HepG2 (cell line): ENCODE measurements around the gene CENPO. TPM values are rescaled to one million over a fixed set of nuclear protein-coding genes. Genes with fewer than 3 reads are reported as not detected.

Source experiments
- ATAC-seq: fragments of 200-7000 bp; cut with Tn5 transposase; 3 replicates; pipeline ENCODE4 v1.9.1; 2020; ENCODE audit warnings: mild to moderate bottlenecking, moderate library complexity
- BruUV-seq: library from RNA; stranded (reverse); fragments of 400-500 nt; replicated peaks from 2 replicates; lab custom pipeline; 2021; lab: Mats Ljungman, UMichigan
- CTCF ChIA-PET: fragments of 300-600 bp; formaldehyde crosslinking; extraction: SDS; loops from one replicate; lab custom pipeline; 2021; ENCODE audit warnings: low total read pairs, inconsistent platforms, low intra/inter-chr PET ratio; lab: Yijun Ruan, JAX
- POLR2A ChIA-PET: fragments of 350-600 bp; sonication (Branson Sonifier 250); formaldehyde crosslinking; loops from one replicate; lab custom pipeline; 2020; ENCODE audit warnings: antibody characterized with exemption, inconsistent platforms; lab: Yijun Ruan, JAX
- DNase-seq: peaks from one replicate; pipeline ENCODE4 v3.0.0-alpha.2; 2015; ENCODE audit warnings: low spot score
- FAIRE-seq: peaks from 3 replicates; lab custom pipeline; 2011; peaks lifted over from hg19 to GRCh38; lab: Jason Lieb, UNC
- H2AFZ ChIP-seq: one replicate; pipeline ENCODE4 v1.6.1; 2011; ENCODE audit warnings: low read length, inconsistent platforms
- H3K27ac ChIP-seq: fragments of 300-600 bp; 3 replicates; pipeline ENCODE4 v1.8.0; 2011; ENCODE audit warnings: mixed run types, mild to moderate bottlenecking, mixed read lengths, low read length, inconsistent platforms; ENCODE audit not compliant: insufficient read depth; ENCODE audit errors: extremely low read length
- H3K27me3 ChIP-seq, 2 experiments: fragments of 200-600 bp in 1 of 2; 2 replicates in 1 of 2; 3 replicates in 1 of 2; pipeline versions ENCODE4 v1.6.0 to v1.8.0; 2011; ENCODE audit warnings: low read length in 2 of 2, mild to moderate bottlenecking in 2 of 2, moderate library complexity in 2 of 2, inconsistent platforms in 1 of 2; ENCODE audit not compliant: insufficient read depth in 2 of 2, control insufficient read depth in 1 of 2
- H3K36me3 ChIP-seq, 2 experiments: fragments of 200-600 bp in 1 of 2; replicated peaks in 1 of 2; 2 replicates in 1 of 2; 3 replicates in 1 of 2; pipeline versions ENCODE4 v1.5.1 to v1.8.0; 2011; ENCODE audit warnings: low read length in 2 of 2, inconsistent platforms in 1 of 2; ENCODE audit not compliant: insufficient read depth in 2 of 2, control insufficient read depth in 1 of 2
- H3K4me1 ChIP-seq: 2 replicates; pipeline ENCODE4 v1.5.1; 2012; ENCODE audit warnings: low read length, inconsistent platforms; ENCODE audit not compliant: insufficient read depth
- H3K4me2 ChIP-seq: 2 replicates; pipeline ENCODE4 v1.6.0; 2011; ENCODE audit warnings: low read depth, low read length, inconsistent platforms
- H3K4me3 ChIP-seq, 3 experiments: fragments of 200-600 bp in 1 of 3; sonication (generic), shearing (Covaris generic) in 1 of 3; replicated peaks in 1 of 3; 2 replicates each; pipeline ENCODE4 v1.5.1; 2011 to 2016; ENCODE audit warnings: low read length in 3 of 3, inconsistent platforms in 2 of 3, low read depth in 2 of 3, mild to moderate bottlenecking in 2 of 3, control low read depth in 1 of 3, mixed read lengths in 1 of 3; ENCODE audit not compliant: insufficient read depth in 1 of 3
- H3K79me2 ChIP-seq: one replicate; pipeline ENCODE4 v1.6.1; 2011; ENCODE audit warnings: low read length, inconsistent platforms; ENCODE audit not compliant: insufficient read depth
- H3K9ac ChIP-seq: 2 replicates; pipeline ENCODE4 v1.6.0; 2011; ENCODE audit warnings: mild to moderate bottlenecking, low read depth, low read length, inconsistent platforms; ENCODE audit not compliant: insufficient read depth
- H3K9me3 ChIP-seq: 2 replicates; pipeline ENCODE4 v1.5.1; 2012; ENCODE audit warnings: mild to moderate bottlenecking, low read length
- H4K20me1 ChIP-seq: 2 replicates; pipeline ENCODE4 v1.6.0; 2011; ENCODE audit warnings: inconsistent platforms, mild to moderate bottlenecking, low read length, moderate library complexity; ENCODE audit not compliant: insufficient read depth
- ATF7 ChIP-seq, 2 experiments: fragments of 450-650 bp in 1 of 2; sonication (generic) in 1 of 2; formaldehyde crosslinking in 1 of 2; IDR thresholded peaks; 2 replicates each; pipeline versions ENCODE4 v1.4.0 to v1.6.1; 2016 to 2020; ENCODE audit warnings: antibody characterized with exemption in 1 of 2, mild to moderate bottlenecking in 1 of 2, missing genetic modification reagents in 1 of 2
- CEBPG ChIP-seq: IDR thresholded peaks from 2 replicates; pipeline ENCODE4 v1.6.1; 2016
- GATAD1 ChIP-seq: IDR thresholded peaks from 2 replicates; pipeline ENCODE4 v1.6.1; 2016; ENCODE audit warnings: missing genetic modification reagents, missing compliant biosample characterization
- ZNF121 ChIP-seq: sonication (generic); formaldehyde crosslinking; IDR thresholded peaks from 2 replicates; pipeline ENCODE4 v1.5.0; 2020; ENCODE audit warnings: mild to moderate bottlenecking, missing genetic modification reagents
- WGBS: methylation state at CpG from one replicate; pipeline ENCODE4 v1.1.6; 2017; ENCODE audit warnings: low lambda C conversion rate; 5-methylcytosine and 5-hydroxymethylcytosine counted together
- in situ Hi-C: cut with HindIII; loops from 2 replicates; pipeline ENCODE4 v1.10.0; 2017; ENCODE audit warnings: low pct_unique_long_range_greater_than_20kb; ENCODE audit not compliant: extremely low pct_ligation_motif_present
- intact Hi-C: fragments of 100-400 bp; cut with micrococcal nuclease; formaldehyde crosslinking; loops from one replicate; pipeline ENCODE4 v1.10.0; 2022; ENCODE audit not compliant: unreplicated experiment
- polyA plus RNA-seq, 8 experiments: library from polyadenylated mRNA; depleted of rRNA in 3 of 8; stranded (reverse) in 7 of 8; unstranded in 1 of 8; fragments of >200 nt; fragmentation: Illumina TruSeq in 4 of 8; extraction: Trizol in 4 of 8; gene quantifications; 2 replicates each; pipeline versions ENCODE4 v1.2.1 to v1.2.3, GENCODE V29; 2011 to 2016; ENCODE audit warnings: low read depth in 4 of 8, missing spikeins in 1 of 8, mixed read lengths in 1 of 8; ENCODE audit not compliant: insufficient read depth in 1 of 8
- total RNA-seq, 5 experiments: library from RNA; depleted of rRNA; stranded (reverse); fragments of >200 nt; fragmentation: Illumina TruSeq; extraction: Trizol; gene quantifications; 2 replicates each; pipeline ENCODE4 v1.2.3, GENCODE V29; 2016; ENCODE audit warnings: low read depth in 1 of 5
- TF ChIP-seq, protein P1 (sequence below): sonication (generic); formaldehyde crosslinking; IDR thresholded peaks from 2 replicates; pipeline ENCODE4 v1.4.0; 2020; ENCODE audit warnings: missing genetic modification reagents, low read depth, mild to moderate bottlenecking, borderline replicate concordance
- TF ChIP-seq, protein P2 (sequence below): sonication (generic); formaldehyde crosslinking; IDR thresholded peaks from 2 replicates; pipeline ENCODE4 v1.9.0; 2021; ENCODE audit warnings: missing genetic modification reagents, borderline replicate concordance
- TF ChIP-seq, protein P3 (sequence below): sonication (generic); formaldehyde crosslinking; IDR thresholded peaks from 2 replicates; pipeline ENCODE4 v1.8.0; 2022; ENCODE audit warnings: missing genetic modification reagents, mild to moderate bottlenecking, borderline replicate concordance

Gene CENPO
- total and polyA plus RNA-seq, 2 of the 13 experiments (the other 11 are each of a cell fraction or from before 2014, with no cell fraction given) = 19.7 to 35.5 TPM

DNA sequence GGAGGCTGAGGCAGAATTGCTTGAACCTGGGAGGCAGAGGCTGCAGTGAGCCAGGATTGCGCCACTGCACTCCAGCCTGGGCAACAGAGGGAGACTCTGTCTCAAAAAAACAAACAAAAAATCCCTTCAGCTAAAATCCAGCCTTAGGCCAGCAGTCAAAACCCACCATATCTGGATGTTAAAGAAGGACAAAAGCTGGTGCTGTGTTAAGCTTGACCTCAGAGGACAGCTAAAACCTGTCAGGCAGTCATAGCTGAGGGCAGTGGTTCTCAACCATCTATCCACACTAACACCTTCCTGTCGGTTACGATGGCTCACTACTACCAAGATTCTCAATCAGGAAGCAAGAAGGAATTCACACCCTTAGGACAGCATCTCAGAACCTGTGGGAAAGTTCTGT lies 9.6 kb upstream of the CENPO start:
- ATAC-seq (no peak), DNase-seq (no peak)
- Histone ChIP-seq H3K79me2 (no peaks in the 10 kb centered on the region), H3K4me3 (no peak overlapping the region), H3K36me3 (no peaks in the 10 kb centered on the region; a peak in 1 of 5 replicates), H3K9ac (no peak overlapping the region), H3K4me2 (no peak overlapping the region), H3K4me1 (peaks cover 21% of the 10 kb centered on the region), H3K27ac (no peak overlapping the region)
- in situ Hi-C loops (no loop called here), intact Hi-C loops (no loop called here)
- 69% methylated on average over 3 of the region's 3 CpGs for WGBS
- CTCF ChIA-PET = no interaction called here
- TF ChIP-seq, protein P1, sequence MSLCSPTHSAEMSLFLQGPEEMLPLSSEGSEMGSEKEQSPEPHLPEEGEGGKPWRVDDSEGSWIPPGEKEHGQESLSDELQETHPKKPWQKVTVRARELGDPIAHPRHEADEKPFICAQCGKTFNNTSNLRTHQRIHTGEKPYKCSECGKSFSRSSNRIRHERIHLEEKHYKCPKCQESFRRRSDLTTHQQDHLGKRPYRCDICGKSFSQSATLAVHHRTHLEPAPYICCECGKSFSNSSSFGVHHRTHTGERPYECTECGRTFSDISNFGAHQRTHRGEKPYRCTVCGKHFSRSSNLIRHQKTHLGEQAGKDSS = no peak
- TF ChIP-seq CEBPG (CRISPR knock-in tag) = 0 out of 2 replicates have a peak, but pooled peaks have one; percentile 16
- TF ChIP-seq, protein P2, sequence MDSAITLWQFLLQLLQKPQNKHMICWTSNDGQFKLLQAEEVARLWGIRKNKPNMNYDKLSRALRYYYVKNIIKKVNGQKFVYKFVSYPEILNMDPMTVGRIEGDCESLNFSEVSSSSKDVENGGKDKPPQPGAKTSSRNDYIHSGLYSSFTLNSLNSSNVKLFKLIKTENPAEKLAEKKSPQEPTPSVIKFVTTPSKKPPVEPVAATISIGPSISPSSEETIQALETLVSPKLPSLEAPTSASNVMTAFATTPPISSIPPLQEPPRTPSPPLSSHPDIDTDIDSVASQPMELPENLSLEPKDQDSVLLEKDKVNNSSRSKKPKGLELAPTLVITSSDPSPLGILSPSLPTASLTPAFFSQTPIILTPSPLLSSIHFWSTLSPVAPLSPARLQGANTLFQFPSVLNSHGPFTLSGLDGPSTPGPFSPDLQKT = no peak
- no peak for TF ChIP-seq GATAD1 (CRISPR knock-in tag)
- TF ChIP-seq, protein P3, sequence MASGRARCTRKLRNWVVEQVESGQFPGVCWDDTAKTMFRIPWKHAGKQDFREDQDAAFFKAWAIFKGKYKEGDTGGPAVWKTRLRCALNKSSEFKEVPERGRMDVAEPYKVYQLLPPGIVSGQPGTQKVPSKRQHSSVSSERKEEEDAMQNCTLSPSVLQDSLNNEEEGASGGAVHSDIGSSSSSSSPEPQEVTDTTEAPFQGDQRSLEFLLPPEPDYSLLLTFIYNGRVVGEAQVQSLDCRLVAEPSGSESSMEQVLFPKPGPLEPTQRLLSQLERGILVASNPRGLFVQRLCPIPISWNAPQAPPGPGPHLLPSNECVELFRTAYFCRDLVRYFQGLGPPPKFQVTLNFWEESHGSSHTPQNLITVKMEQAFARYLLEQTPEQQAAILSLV (CRISPR knock-in tag) = no peak
- TF ChIP-seq ZNF121 (CRISPR knock-in tag) = peak; percentile 70
- TF ChIP-seq ATF7 (IDR thresholded peaks at IDR 0.05) = no peak
- TF ChIP-seq ATF7 (CRISPR knock-in tag; IDR thresholded peaks at IDR 0.05) = no peak
- TF ChIP-seq, all 625 proteins: peak for 2
- H3K27me3 ChIP-seq = no peaks in the 10 kb centered on the region
- no peak for FAIRE-seq
- no peak overlapping the region for H2AFZ ChIP-seq
- no TSS peak for BruUV-seq
- POLR2A ChIA-PET = interaction anchor here (1.4 kb wide), 1 partner anchor 9 kb away, joined by 6 read pairs; the partner anchor contains the start of genes CENPO and PTRHD1
- no peaks in the 10 kb centered on the region for H4K20me1 ChIP-seq
- H3K9me3 ChIP-seq = no peaks in the 10 kb centered on the region
